GM19452 (cell line): ENCODE measurements around the gene PTPRN2.

Experiments used
- ATAC-seq: cut with Tn5 transposase; IDR thresholded peaks from one replicate; pipeline ENCODE4 v1.9.1; 2021; ENCODE audit not compliant: unreplicated experiment

Gene PTPRN2

GRCh38 chr7:157866336-157866924, 721.2 kb downstream of the PTPRN2 start:
- no peak for ATAC-seq

GRCh38 chr7:157865351-157866165, 722.1 kb downstream of the PTPRN2 start:
- ATAC-seq: no peak

GRCh38 chr7:157864911-157865310, 722.7 kb downstream of the PTPRN2 start:
- no peak for ATAC-seq

GRCh38 chr7:157863906-157864810, 723.5 kb downstream of the PTPRN2 start:
- ATAC-seq: no peak

- ATAC-seq: no peak
These were observed 724.4 kb downstream of the PTPRN2 start for GRCh38 chr7:157863176-157863575.

GRCh38 chr7:157862731-157863130, 724.9 kb downstream of the PTPRN2 start:
- no peak for ATAC-seq

- no peak for ATAC-seq
These were observed 726.1 kb downstream of the PTPRN2 start for GRCh38 chr7:157861551-157861950.

GRCh38 chr7:157861031-157861491, 726.6 kb downstream of the PTPRN2 start:
- no peak for ATAC-seq

- no peak for ATAC-seq
These were observed 727.2 kb downstream of the PTPRN2 start for GRCh38 chr7:157860406-157860805.

GRCh38 chr7:157859915-157860314, 727.7 kb downstream of the PTPRN2 start:
- ATAC-seq: no peak

- ATAC-seq: no peak
These were observed 730.0 kb downstream of the PTPRN2 start for GRCh38 chr7:157857578-157858075.

GRCh38 chr7:157856873-157857577, 730.6 kb downstream of the PTPRN2 start:
- ATAC-seq: no peak

GRCh38 chr7:157855452-157856213, 732.0 kb downstream of the PTPRN2 start:
- ATAC-seq: no peak

- no peak for ATAC-seq
These were observed 732.6 kb downstream of the PTPRN2 start for GRCh38 chr7:157855016-157855415.

GRCh38 chr7:157854066-157854891, 733.3 kb downstream of the PTPRN2 start:
- ATAC-seq: no peak

GRCh38 chr7:157853789-157854065, 733.9 kb downstream of the PTPRN2 start:
- ATAC-seq: no peak

GRCh38 chr7:157853076-157853788, 734.4 kb downstream of the PTPRN2 start:
- no peak for ATAC-seq

GRCh38 chr7:157851501-157852067, 736.0 kb downstream of the PTPRN2 start:
- no peak for ATAC-seq
